IMR-90 (cell line): ENCODE results near the gene EPHA2. TPM values are rescaled to one million over a fixed set of nuclear protein-coding genes. Genes with fewer than 3 reads are reported as not detected.
A peak's percentile ranks its signal among the peaks of the same experiment; 100 is the strongest.

ENCODE experiments used
- ATAC-seq: fragments of 200-7000 bp; cut with Tn5 transposase; 2 replicates; pipeline ENCODE4 v1.9.1; 2020; ENCODE audit warnings: low read depth, mild to moderate bottlenecking, moderate library complexity
- BruUV-seq: library from RNA; stranded (reverse); fragments of 400-500 nt; replicated peaks from 2 replicates; lab custom pipeline; 2021; lab: Mats Ljungman, UMichigan
- CTCF ChIA-PET: fragments of 300-600 bp; formaldehyde crosslinking; extraction: SDS; loops from one replicate; lab custom pipeline; 2021; ENCODE audit warnings: antibody characterized with exemption; lab: Yijun Ruan, JAX
- POLR2A ChIA-PET: fragments of 300-600 bp; sonication (Branson Sonifier 250); formaldehyde crosslinking; loops from one replicate; lab custom pipeline; 2022; ENCODE audit warnings: antibody characterized with exemption; ENCODE audit not compliant: unreplicated experiment; lab: Charles Lee
- DNase-seq: peaks from one replicate; pipeline ENCODE4 v3.0.0; 2013
- H2AFZ ChIP-seq: replicated peaks from 2 replicates; pipeline ENCODE3; 2013; ENCODE audit warnings: low read length, mild to moderate bottlenecking; ENCODE audit not compliant: poor library complexity
- H2AK5ac ChIP-seq: 2 replicates; pipeline ENCODE4 v1.6.1; 2013; ENCODE audit warnings: low read depth, low read length, inconsistent platforms
- H2AK9ac ChIP-seq: replicated peaks from 2 replicates; pipeline ENCODE3; 2013; ENCODE audit warnings: mild to moderate bottlenecking, low read depth, low read length, moderate library complexity; ENCODE audit not compliant: poor library complexity
- H2BK120ac ChIP-seq: 2 replicates; pipeline ENCODE4 v1.6.1; 2013; ENCODE audit warnings: low read depth, low read length, inconsistent platforms
- H2BK15ac ChIP-seq: 3 replicates; pipeline ENCODE4 v1.6.1; 2013; ENCODE audit warnings: low read depth, low read length, inconsistent platforms
- H2BK20ac ChIP-seq: 2 replicates; pipeline ENCODE4 v1.6.1; 2013; ENCODE audit warnings: low read depth, mild to moderate bottlenecking, inconsistent platforms, low read length, moderate library complexity
- H2BK5ac ChIP-seq: 2 replicates; pipeline ENCODE4 v1.6.1; 2013; ENCODE audit warnings: mild to moderate bottlenecking, low read depth, low read length, inconsistent platforms; ENCODE audit not compliant: poor library complexity, severe bottlenecking
- H3K14ac ChIP-seq: replicated peaks from 2 replicates; pipeline ENCODE4 v1.6.1; 2013; ENCODE audit warnings: low read depth, low read length, inconsistent platforms
- H3K18ac ChIP-seq: 2 replicates; pipeline ENCODE4 v1.6.1; 2013; ENCODE audit warnings: low read depth, low read length, control low read depth
- H3K23ac ChIP-seq: 2 replicates; pipeline ENCODE4 v1.6.1; 2013; ENCODE audit warnings: low read depth, low read length, inconsistent platforms
- H3K27ac ChIP-seq: 2 replicates; pipeline ENCODE4 v1.5.1; 2013; ENCODE audit warnings: mild to moderate bottlenecking, control low read depth, low read length; ENCODE audit not compliant: insufficient read depth
- H3K27me3 ChIP-seq: 2 replicates; pipeline ENCODE4 v1.6.1; 2013; ENCODE audit warnings: low read length; ENCODE audit not compliant: control insufficient read depth, insufficient read depth
- H3K36me3 ChIP-seq: 2 replicates; pipeline ENCODE4 v1.6.1; 2013; ENCODE audit warnings: low read length, mixed read lengths; ENCODE audit not compliant: control insufficient read depth, insufficient read depth
- H3K4ac ChIP-seq: 2 replicates; pipeline ENCODE4 v1.6.1; 2013; ENCODE audit warnings: low read depth, low read length, inconsistent platforms
- H3K4me1 ChIP-seq: 2 replicates; pipeline ENCODE4 v1.6.1; 2013; ENCODE audit warnings: low read length, mixed read lengths; ENCODE audit not compliant: control insufficient read depth, insufficient read depth
- H3K4me2 ChIP-seq: 2 replicates; pipeline ENCODE4 v1.6.1; 2013; ENCODE audit warnings: low read depth, mild to moderate bottlenecking, control low read depth, low read length, moderate library complexity
- H3K4me3 ChIP-seq: 2 replicates; pipeline ENCODE4 v1.5.1; 2013; ENCODE audit warnings: low read depth, mild to moderate bottlenecking, control low read depth, low read length, moderate library complexity; ENCODE audit not compliant: insufficient read depth
- H3K56ac ChIP-seq: 2 replicates; pipeline ENCODE4 v1.6.1; 2013; ENCODE audit warnings: low read length, inconsistent platforms; ENCODE audit not compliant: insufficient read depth; ENCODE audit errors: extremely low read depth
- H3K79me1 ChIP-seq, 2 experiments: 2 replicates each; pipeline ENCODE4 v1.6.1; 2013; ENCODE audit warnings: low read length in 2 of 2, inconsistent platforms in 1 of 2, low read depth in 1 of 2
- H3K9ac ChIP-seq: 2 replicates; pipeline ENCODE4 v1.6.1; 2013; ENCODE audit warnings: low read depth, low read length, control low read depth
- H3K9me1 ChIP-seq: 2 replicates; pipeline ENCODE4 v1.6.1; 2013; ENCODE audit warnings: low read length, inconsistent platforms; ENCODE audit not compliant: insufficient read depth
- H3K9me3 ChIP-seq: 2 replicates; pipeline ENCODE4 v1.6.1; 2013; ENCODE audit warnings: low read length; ENCODE audit not compliant: control insufficient read depth, insufficient read depth
- H4K20me1 ChIP-seq: 2 replicates; pipeline ENCODE4 v1.6.1; 2013; ENCODE audit warnings: low read length, inconsistent platforms; ENCODE audit not compliant: insufficient read depth
- H4K5ac ChIP-seq: 2 replicates; pipeline ENCODE4 v1.6.1; 2013; ENCODE audit warnings: mild to moderate bottlenecking, low read depth, low read length, control low read depth
- H4K8ac ChIP-seq, 2 experiments: 2 replicates each; pipeline ENCODE4 v1.6.1; 2013; ENCODE audit warnings: low read depth in 2 of 2, low read length in 2 of 2, control low read depth in 1 of 2, inconsistent platforms in 1 of 2
- H4K91ac ChIP-seq: 2 replicates; pipeline ENCODE4 v1.6.1; 2013; ENCODE audit warnings: low read depth, low read length, inconsistent platforms; ENCODE audit not compliant: insufficient read depth
- CEBPB ChIP-seq: IDR thresholded peaks from 2 replicates; pipeline ENCODE4 v1.6.1; 2012; ENCODE audit warnings: low read depth, low read length, improper control_type of control experiment
- CHD1 ChIP-seq: IDR thresholded peaks from 2 replicates; pipeline ENCODE4 v1.6.1; 2012; ENCODE audit warnings: low read depth, low read length, improper control_type of control experiment
- CTCF ChIP-seq: conservative IDR thresholded peaks from 2 replicates; pipeline ENCODE4 v1.5.1; 2012; ENCODE audit warnings: mild to moderate bottlenecking, low read depth, low read length, improper control_type of control experiment
- FOS ChIP-seq: fragments of 150-350 bp; IDR thresholded peaks from 2 replicates; pipeline ENCODE4 v1.6.1; 2016; ENCODE audit warnings: low read depth, low read length
- MAFK ChIP-seq: IDR thresholded peaks from 2 replicates; pipeline ENCODE4 v1.6.1; 2012; ENCODE audit warnings: low read depth, low read length, improper control_type of control experiment
- MAZ ChIP-seq: IDR thresholded peaks from 2 replicates; pipeline ENCODE4 v1.6.1; 2012; ENCODE audit warnings: low read depth, mild to moderate bottlenecking, low read length, improper control_type of control experiment, moderate library complexity, borderline replicate concordance
- NFE2L2 ChIP-seq: fragments of 150-350 bp; IDR thresholded peaks from 2 replicates; pipeline ENCODE4 v1.6.1; 2016; ENCODE audit warnings: low read depth, mild to moderate bottlenecking, low read length
- POLR2A ChIP-seq: IDR thresholded peaks from 2 replicates; pipeline ENCODE4 v1.6.1; 2012; ENCODE audit warnings: mild to moderate bottlenecking, low read depth, low read length
- RAD21 ChIP-seq: IDR thresholded peaks from 2 replicates; pipeline ENCODE4 v1.6.1; 2012; ENCODE audit warnings: low read length, improper control_type of control experiment
- RCOR1 ChIP-seq: IDR thresholded peaks from 2 replicates; pipeline ENCODE4 v1.6.1; 2012; ENCODE audit warnings: mild to moderate bottlenecking, low read length, improper control_type of control experiment; ENCODE audit not compliant: insufficient replicate concordance
- SMC3 ChIP-seq: fragments of 150-350 bp; IDR thresholded peaks from 2 replicates; pipeline ENCODE4 v1.6.1; 2016; ENCODE audit warnings: low read depth, mild to moderate bottlenecking, antibody characterized with exemption, low read length, moderate library complexity
- USF2 ChIP-seq: fragments of 150-350 bp; IDR thresholded peaks from 2 replicates; pipeline ENCODE4 v1.6.1; 2017; ENCODE audit warnings: mild to moderate bottlenecking, antibody characterized with exemption, low read length, low read depth
- WGBS, 2 experiments: methylation state at CpG; one replicate each; pipeline versions ENCODE4 v1.1.5 to v1.1.7; 2013; ENCODE audit warnings: missing lambda C conversion rate in 2 of 2; ENCODE audit not compliant: insufficient read length in 1 of 2; ENCODE audit errors: extremely low coverage in 2 of 2; 5-methylcytosine and 5-hydroxymethylcytosine counted together
- dilution Hi-C: fragments of 300-500 bp; cut with HindIII; formaldehyde crosslinking; loops from one replicate; pipeline ENCODE4 v1.14.3; 2018; ENCODE audit warnings: low sequenced_read_pairs; ENCODE audit not compliant: unreplicated experiment
- in situ Hi-C: fragments of 300-500 bp; cut with MboI; formaldehyde crosslinking; loops from 3 replicates; pipeline ENCODE4 v1.14.3; 2019; ENCODE audit warnings: low sequenced_read_pairs, inconsistent platforms, mixed read lengths
- intact Hi-C: fragments of 100-400 bp; cut with micrococcal nuclease; formaldehyde crosslinking; loops from 2 replicates; pipeline ENCODE4 v1.10.0; 2022
- polyA plus RNA-seq, 3 experiments: library from polyadenylated mRNA; depleted of rRNA; stranded (reverse); fragments of >200 nt; gene quantifications; 2 replicates each; pipeline ENCODE4 v1.2.3, GENCODE V29; 2012; ENCODE audit warnings: low replicate concordance in 1 of 3
- total RNA-seq: library from RNA; depleted of rRNA; stranded (reverse); fragments of >200 nt; gene quantifications from 2 replicates; pipeline ENCODE4 v1.2.3, GENCODE V29; 2012

EPHA2 gene
- total and polyA plus RNA-seq, 2 of the 4 experiments (the other 2 are of a cell fraction), result 24.0 to 72.6 TPM

- no peak for TF ChIP-seq CEBPB
- TF ChIP-seq USF2, result no peak
Measured at GRCh38 chr1:16189003-16189402, 33.1 kb upstream of the EPHA2 start (continued).

GRCh38 chr1:16187748-16188401 lies 32.0 kb upstream of the EPHA2 start:
- no peak overlapping the region for H4K5ac ChIP-seq
- peak overlapping the region; percentile 37; the same call in 1 of the 2 replicates for H2BK20ac ChIP-seq
- peaks cover 4% of the 10 kb centered on the region for H3K4me1 ChIP-seq
- peak overlapping the region in 1 of 2 experiments; percentile 69; a peak in 1 of 4 replicates for H4K8ac ChIP-seq
- dilution Hi-C loops, result no loop called here
- H3K56ac ChIP-seq, result no peak overlapping the region
- in situ Hi-C loops, result loop anchor here (25.0 kb wide), 1 partner anchor 401 kb away; no protein-coding TSS in a partner anchor
- no peak overlapping the region for H3K27ac ChIP-seq
- peak overlapping the region; percentile 84 for H4K91ac ChIP-seq
- H2AK9ac ChIP-seq, result peak overlapping the region; percentile 8
- BruUV-seq, result no TSS peak
- H3K14ac ChIP-seq, result no peak overlapping the region
- WGBS, 2 experiments, result 6% methylated on average over 6 of the region's 15 CpGs; no CpG with 5 or more reads in 1 of the 2 experiments
- CTCF ChIA-PET, result interaction anchor here (1.5 to 2.5 kb wide), 3 partner anchors 106 to 109 kb away, joined by 6 to 13 read pairs (median 11); no protein-coding TSS in a partner anchor
- H2BK15ac ChIP-seq, result peak overlapping the region; percentile 52; the same call in 1 of the 3 replicates
- peak overlapping the region; percentile 52; the same call in 1 of the 2 replicates for H2BK120ac ChIP-seq
- H3K9ac ChIP-seq, result no peak overlapping the region
- peak overlapping the region; percentile 34 for H3K4ac ChIP-seq
- no peaks in the 10 kb centered on the region for H3K27me3 ChIP-seq
- H3K9me3 ChIP-seq, result no peaks in the 10 kb centered on the region
- H2AK5ac ChIP-seq, result peak overlapping the region; percentile 71; the same call in 1 of the 2 replicates
- ATAC-seq (peak; percentile 97), DNase-seq (peak; percentile 89)
- H3K36me3 ChIP-seq, result no peaks in the 10 kb centered on the region
- H3K23ac ChIP-seq, result no peak overlapping the region
- POLR2A ChIA-PET, result no interaction called here
- no peaks in the 10 kb centered on the region for H3K9me1 ChIP-seq
- H2AFZ ChIP-seq, result peak overlapping the region; percentile 48
- intact Hi-C loops, result loop anchor here (1.0 to 5.0 kb wide), 5 partner anchors 34 to 174 kb away; no protein-coding TSS in a partner anchor
- H2BK5ac ChIP-seq, result no peak overlapping the region
- H4K20me1 ChIP-seq, result no peaks in the 10 kb centered on the region
- no peaks in the 10 kb centered on the region for H3K79me1 ChIP-seq
- H3K18ac ChIP-seq, result no peak overlapping the region
- H3K4me3 ChIP-seq, result no peak overlapping the region
- H3K4me2 ChIP-seq, result no peak overlapping the region
- TF ChIP-seq USF2, result 0 out of 2 replicates have a peak, but pooled peaks have one; percentile 5
- TF ChIP-seq CTCF, result peak; percentile 99
- TF ChIP-seq FOS, result peak; percentile 23; the same call in 1 of the 2 replicates
- peak; percentile 100 for TF ChIP-seq RAD21
- peak; percentile 78; the same call in 1 of the 2 replicates for TF ChIP-seq MAZ
- no peak for TF ChIP-seq CHD1
- TF ChIP-seq RCOR1, result no peak
- peak; percentile 17; the same call in 1 of the 2 replicates for TF ChIP-seq MAFK
- TF ChIP-seq NFE2L2, result no peak
- peak; percentile 66 for TF ChIP-seq POLR2A
- TF ChIP-seq CEBPB, result no peak
- peak; percentile 100 for TF ChIP-seq SMC3
